Small intestine (tissue), 16 donors: Measurements from ENCODE around the gene ELK3. TPM values are rescaled to one million over a fixed set of nuclear protein-coding genes. Genes with fewer than 3 reads are reported as not detected.

ENCODE experiments used
- DNase-seq, 2 donors: peaks; one replicate each; pipeline versions ENCODE4 v3.0.0 to v3.0.0-alpha.2; 2013
- FAIRE-seq: peaks from 2 replicates; lab custom pipeline; 2012; peaks lifted over from hg19 to GRCh38; lab: Jason Lieb, UNC
- H3K27ac ChIP-seq, 3 donors: one replicate each; pipeline ENCODE4 v1.5.1; 2013; ENCODE audit warnings: low read length in 2 of 3, mild to moderate bottlenecking in 2 of 3, control low read depth in 1 of 3, inconsistent platforms in 1 of 3, low read depth in 1 of 3, moderate library complexity in 1 of 3
- H3K27me3 ChIP-seq, 3 donors: one replicate each; pipeline ENCODE4 v1.6.1; 2013; ENCODE audit warnings: low read length in 3 of 3, inconsistent platforms in 1 of 3; ENCODE audit not compliant: control insufficient read depth in 3 of 3, insufficient read depth in 3 of 3
- H3K36me3 ChIP-seq, 3 donors: one replicate each; pipeline ENCODE4 v1.6.1; 2013; ENCODE audit warnings: low read length in 3 of 3, inconsistent platforms in 1 of 3, low read depth in 1 of 3, mild to moderate bottlenecking in 1 of 3, moderate library complexity in 1 of 3; ENCODE audit not compliant: control insufficient read depth in 3 of 3, insufficient read depth in 2 of 3
- H3K4me1 ChIP-seq, 3 donors: one replicate each; pipeline ENCODE4 v1.6.1; 2013; ENCODE audit warnings: low read length in 2 of 3, inconsistent platforms in 1 of 3, low read depth in 1 of 3, mild to moderate bottlenecking in 1 of 3, moderate library complexity in 1 of 3; ENCODE audit not compliant: control insufficient read depth in 3 of 3, insufficient read depth in 2 of 3
- H3K4me3 ChIP-seq, 3 donors: one replicate each; pipeline ENCODE4 v1.5.1; 2013; ENCODE audit warnings: low read length in 3 of 3, control low read depth in 1 of 3, inconsistent platforms in 1 of 3, low read depth in 1 of 3, mild to moderate bottlenecking in 1 of 3, moderate library complexity in 1 of 3
- H3K9me3 ChIP-seq, 2 donors: one replicate each; pipeline ENCODE4 v1.6.1; 2013; ENCODE audit warnings: low read depth in 1 of 2, low read length in 1 of 2; ENCODE audit not compliant: control insufficient read depth in 2 of 2, insufficient read depth in 1 of 2
- WGBS, 3 donors: extraction: QIAGEN DNeasy Blood & Tissue Kit; methylation state at CpG; one replicate each; pipeline ENCODE4 v1.1.7; 2013; 5-methylcytosine and 5-hydroxymethylcytosine counted together
- long read RNA-seq, 10 donors: transcript quantifications; one replicate each; lab custom pipeline, GENCODE V29; 2026
- polyA plus RNA-seq, 4 donors: library from polyadenylated mRNA; stranded (reverse) in 3 of 4; unstranded in 1 of 4; fragments of 200-250 nt in 3 of 4; fragments of 120-200 nt in 1 of 4; gene quantifications; one replicate each; pipeline versions ENCODE4 v1.2.1 to v1.2.3, GENCODE V29; 2013
- donor health status: healthy with polysubstance abuse.
- donor health status: control.
- donor health status: control.
- donor health status: Bipolar disorder and iron deficiency.
- donor health status: healthy.

Gene ELK3
- polyA plus RNA-seq, result 10 to 100 TPM in 2 of 4 donors, 1 to 10 TPM in 1, under 1 TPM in 1; 0.67 to 15.9 (median 10.8) TPM
- long read RNA-seq, donor 1, full-length matches to known transcripts, result 4 of 13 reads
- long read RNA-seq, donor 1, partial matches to known transcripts, result 9 of 13 reads
- long read RNA-seq, donor 1, other reads (novel, unspliced or antisense), result 0 of 13 reads
- long read RNA-seq, donor 2, full-length matches to known transcripts, result 2 of 2 reads
- long read RNA-seq, donor 2, partial matches to known transcripts, result 0 of 2 reads
- long read RNA-seq, donor 2, other reads (novel, unspliced or antisense), result 0 of 2 reads
- long read RNA-seq, donor 3, partial matches to known transcripts, result 6 of 6 reads
- long read RNA-seq, donor 3, other reads (novel, unspliced or antisense), result 0 of 6 reads
- long read RNA-seq, donor 4, result 0 reads
- long read RNA-seq, donor 5, full-length matches to known transcripts, result 2 of 2 reads
- long read RNA-seq, donor 5, partial matches to known transcripts, result 0 of 2 reads
- long read RNA-seq, donor 5, other reads (novel, unspliced or antisense), result 0 of 2 reads
- long read RNA-seq, donor 6, full-length matches to known transcripts, result 2 of 8 reads
- long read RNA-seq, donor 6, partial matches to known transcripts, result 6 of 8 reads
- long read RNA-seq, donor 6, other reads (novel, unspliced or antisense), result 0 of 8 reads
- long read RNA-seq, donor 7, result 0 reads
- long read RNA-seq, donor 8, result 0 reads
- long read RNA-seq, donor 9, full-length matches to known transcripts, result 1 of 1 reads
- long read RNA-seq, donor 9, partial matches to known transcripts, result 0 of 1 reads
- long read RNA-seq, donor 9, other reads (novel, unspliced or antisense), result 0 of 1 reads
- long read RNA-seq, donor 10, partial matches to known transcripts, result 16 of 16 reads
- long read RNA-seq, donor 10, other reads (novel, unspliced or antisense), result 0 of 16 reads

GRCh38 chr12:96193725-96194575, at the start of gene ELK3:
TSS of gene ELK3 (plus strand) at chr12:96194375.
- Histone ChIP-seq H3K4me1 (peaks cover 0 to 4% (median 0%) of the 10 kb centered on the region in 3 donors), H3K27ac (peak within 1 kb of the TSS in 2 of 3 donors; percentile 66 to 93), H3K36me3 (no peaks in the 10 kb centered on the region), H3K4me3 (peak within 1 kb of the TSS; percentile 77 to 89 (median 89)), H3K27me3 (peaks cover 0 to 5% (median 0%) of the 10 kb centered on the region in 3 donors), H3K9me3 (no peaks in the 10 kb centered on the region)
- DNase-seq, result peak; percentile 61 to 78
- FAIRE-seq, result no peak
- 4 to 6% (median 4%) methylated on average over 53 to 75 of the region's 75 CpGs for WGBS, 3 donors

GRCh38 chr12:96146747-96147146, 47.4 kb upstream of the ELK3 start:
- no peak for FAIRE-seq

GRCh38 chr12:96150442-96150841, 43.7 kb upstream of the ELK3 start:
- FAIRE-seq, result no peak

More at GRCh38 chr12:96146747-96147146, 47.4 kb upstream of the ELK3 start:
- Histone ChIP-seq H3K4me3 (no peak overlapping the region), H3K9me3 (peaks cover 0 to 4% of the 10 kb centered on the region in 2 donors), H3K27me3 (no peaks in the 10 kb centered on the region), H3K36me3 (no peaks in the 10 kb centered on the region), H3K27ac (no peak overlapping the region), H3K4me1 (no peaks in the 10 kb centered on the region)
- WGBS, 3 donors, result 70 to 83% (median 78%) methylated on average over 2 of the region's 2 CpGs
- no peak for DNase-seq

GRCh38 chr12:96152164-96152563, 42.0 kb upstream of the ELK3 start:
- FAIRE-seq, result no peak
- WGBS, 3 donors, result 89 to 93% (median 90%) methylated on average over 11 of the region's 11 CpGs

More at GRCh38 chr12:96150442-96150841, 43.7 kb upstream of the ELK3 start:
- Histone ChIP-seq H3K27me3 (no peaks in the 10 kb centered on the region), H3K27ac (no peak overlapping the region), H3K36me3 (no peaks in the 10 kb centered on the region), H3K4me1 (no peaks in the 10 kb centered on the region), H3K9me3 (peaks cover 0 to 4% of the 10 kb centered on the region in 2 donors), H3K4me3 (no peak overlapping the region)
- 68 to 76% (median 74%) methylated on average over 5 of the region's 5 CpGs for WGBS, 3 donors
- no peak for DNase-seq

GRCh38 chr12:96153131-96153725, 40.9 kb upstream of the ELK3 start:
- WGBS, 3 donors, result 91 to 93% (median 93%) methylated on average over 19 of the region's 19 CpGs
- Histone ChIP-seq H3K27me3 (no peaks in the 10 kb centered on the region), H3K4me3 (no peak overlapping the region), H3K36me3 (no peaks in the 10 kb centered on the region), H3K9me3 (peaks cover 0 to 4% of the 10 kb centered on the region in 2 donors), H3K4me1 (no peaks in the 10 kb centered on the region), H3K27ac (no peak overlapping the region)
- no peak for FAIRE-seq
- DNase-seq, result no peak

More at GRCh38 chr12:96152164-96152563, 42.0 kb upstream of the ELK3 start:
- Histone ChIP-seq H3K4me1 (no peaks in the 10 kb centered on the region), H3K9me3 (peaks cover 0 to 4% of the 10 kb centered on the region in 2 donors), H3K27ac (no peak overlapping the region), H3K36me3 (no peaks in the 10 kb centered on the region), H3K4me3 (no peak overlapping the region), H3K27me3 (no peaks in the 10 kb centered on the region)
- DNase-seq, result no peak

GRCh38 chr12:96155181-96155580, 39.0 kb upstream of the ELK3 start:
- FAIRE-seq, result no peak
- no peak for DNase-seq
- Histone ChIP-seq H3K9me3 (peaks cover 0 to 2% of the 10 kb centered on the region in 2 donors), H3K4me3 (no peak overlapping the region), H3K36me3 (no peaks in the 10 kb centered on the region), H3K27ac (no peak overlapping the region), H3K4me1 (no peaks in the 10 kb centered on the region), H3K27me3 (no peaks in the 10 kb centered on the region)
- 92 to 96% (median 92%) methylated on average over 3 of the region's 3 CpGs for WGBS, 3 donors

- Histone ChIP-seq H3K27me3 (no peaks in the 10 kb centered on the region), H3K36me3 (no peaks in the 10 kb centered on the region), H3K27ac (no peak overlapping the region), H3K4me3 (no peak overlapping the region), H3K4me1 (no peaks in the 10 kb centered on the region), H3K9me3 (no peaks in the 10 kb centered on the region)
- DNase-seq (no peak), FAIRE-seq (no peak)
- WGBS, 3 donors, result 83 to 87% (median 85%) methylated on average over 7 of the region's 7 CpGs
These were observed 38.4 kb upstream of the ELK3 start for GRCh38 chr12:96155781-96156180.
